Liver (tissue), 3 donors: ENCODE measurements around the gene CES4A.

Experiments used
- ATF3 ChIP-seq: IDR thresholded peaks from 2 replicates; pipeline ENCODE4 v1.6.1; 2016; ENCODE audit warnings: antibody characterized with exemption
- CTCF ChIP-seq: fragments of 150-350 bp; IDR thresholded peaks from 2 replicates; pipeline ENCODE4 v1.5.1; 2017; ENCODE audit warnings: improper control_type of control experiment, low read depth, low read length; ENCODE audit not compliant: missing input control
- EGR1 ChIP-seq, 2 donors: IDR thresholded peaks; 2 replicates each; pipeline ENCODE4 v1.6.1; 2016 to 2018; ENCODE audit warnings: antibody characterized with exemption in 2 of 2, low read depth in 2 of 2
- FOXA1 ChIP-seq: IDR thresholded peaks from 2 replicates; pipeline ENCODE4 v1.6.1; 2016; ENCODE audit warnings: antibody characterized with exemption
- GABPA ChIP-seq, 2 donors: IDR thresholded peaks in 1 of 2; conservative IDR thresholded peaks in 1 of 2; 2 replicates each; pipeline ENCODE4 v1.6.1; 2016; ENCODE audit warnings: antibody characterized with exemption in 2 of 2, mild to moderate bottlenecking in 1 of 2, moderate library complexity in 1 of 2
- JUND ChIP-seq, 2 donors: IDR thresholded peaks; 2 replicates each; pipeline ENCODE4 v1.6.1; 2016; ENCODE audit warnings: antibody characterized with exemption in 2 of 2
- MAX ChIP-seq: IDR thresholded peaks from 2 replicates; pipeline ENCODE4 v1.6.1; 2016; ENCODE audit warnings: antibody characterized with exemption
- NR2F2 ChIP-seq: IDR thresholded peaks from 2 replicates; pipeline ENCODE4 v1.6.1; 2016; ENCODE audit warnings: antibody characterized with exemption
- RAD21 ChIP-seq, 2 donors: IDR thresholded peaks; 2 replicates each; pipeline ENCODE4 v1.6.1; 2016; ENCODE audit warnings: antibody characterized with exemption in 2 of 2, mild to moderate bottlenecking in 2 of 2
- REST ChIP-seq: IDR thresholded peaks from 2 replicates; pipeline ENCODE4 v1.6.1; 2016; ENCODE audit warnings: antibody characterized with exemption, mild to moderate bottlenecking
- TAF1 ChIP-seq: conservative IDR thresholded peaks from 2 replicates; pipeline ENCODE4 v1.6.1; 2016; ENCODE audit warnings: antibody characterized with exemption, mild to moderate bottlenecking
- YY1 ChIP-seq: IDR thresholded peaks from 2 replicates; pipeline ENCODE4 v1.6.1; 2016; ENCODE audit warnings: antibody characterized with exemption, mild to moderate bottlenecking
- ZBTB33 ChIP-seq: IDR thresholded peaks from 2 replicates; pipeline ENCODE4 v1.6.1; 2016; ENCODE audit warnings: antibody characterized with exemption
- donor health status: healthy.
- donor health status: healthy.

- peak; percentile 91 for TF ChIP-seq CTCF
- no peak for TF ChIP-seq FOXA1
- no peak for TF ChIP-seq ATF3
- no peak for TF ChIP-seq GABPA (IDR thresholded peaks at IDR 0.05 in 1 of 2, conservative IDR thresholded peaks at IDR 0.05 in 1 of 2)
- TF ChIP-seq EGR1 (IDR thresholded peaks at IDR 0.05; ENCODE audit: low read depth in 2 of 2): no peak
- TF ChIP-seq YY1: no peak
- TF ChIP-seq REST: no peak
- no peak for TF ChIP-seq JUND (IDR thresholded peaks at IDR 0.05)
- peak; percentile 96 to 98 for TF ChIP-seq RAD21 (IDR thresholded peaks at IDR 0.05)
- TF ChIP-seq MAX: no peak
- no peak for TF ChIP-seq NR2F2
- TF ChIP-seq TAF1: no peak
- TF ChIP-seq ZBTB33: no peak
Measured at GRCh38 chr16:67017810-67018488, 29.6 kb downstream of the CES4A start.
